ENCODE data around the gene ESPL1. TPM values are rescaled to one million over a fixed set of nuclear protein-coding genes. Genes with fewer than 3 reads are reported as not detected.
"Not testable (repeated sequence)": the region's sequence is repeated elsewhere in the genome, so short reads cannot be mapped to it uniquely, and the experiment has no call there.

Gene ESPL1
- total and polyA plus RNA-seq, 2 donors (not counting 3 experiments of a cell fraction or from before 2014, with no cell fraction given) = 16.2 to 42.7 TPM

DNA sequence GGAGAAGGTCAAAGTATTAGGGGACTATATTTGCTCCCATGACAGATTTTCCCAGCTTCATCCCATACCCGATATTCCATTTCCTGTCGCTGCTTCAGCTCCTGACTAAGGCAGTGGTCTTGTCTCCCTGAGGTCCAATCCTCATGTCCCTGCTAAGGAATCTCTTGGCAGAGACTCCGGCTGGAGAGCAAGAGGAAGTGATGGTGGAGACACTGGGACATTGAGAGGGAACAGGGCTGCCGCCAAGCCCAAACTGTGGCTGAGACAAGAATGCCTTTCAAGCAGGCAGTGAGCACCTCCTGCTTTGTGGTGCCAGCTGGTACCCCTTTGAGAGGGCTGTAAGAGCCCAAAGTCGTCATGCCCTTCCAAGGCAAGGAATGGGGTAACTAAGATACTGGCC, 62.6 kb downstream of the ESPL1 start:
- Histone ChIP-seq H3K36me3 (ENCODE audit: control insufficient read depth in 2 of 2, extremely low read depth in 1 of 2, insufficient read depth in 2 of 2, low read length in 2 of 2) (no peaks in the 10 kb centered on the region), H3K4me1 (ENCODE audit: control insufficient read depth, extremely low read depth, insufficient read depth, low read length) (peaks cover 3% of the 10 kb centered on the region), H3K4me2 (ENCODE audit: insufficient read depth, low read length) (no peak overlapping the region), H3K27me3 (ENCODE audit: control insufficient read depth in 2 of 2, insufficient read depth in 2 of 2, low read length in 2 of 2) (peaks cover 0 to 13% of the 10 kb centered on the region in 2 experiments), H3K9ac (replicated peaks; ENCODE audit: extremely low read depth, insufficient read depth, low read length) (no peak overlapping the region), H4K20me1 (replicated peaks; ENCODE audit: control insufficient read depth, extremely low read depth, insufficient read depth, low read length) (no peaks in the 10 kb centered on the region), H3K4me3 (replicated peaks in 1 of 3; ENCODE audit: insufficient read depth in 1 of 3, low read depth in 1 of 3, low read length in 3 of 3) (no peak overlapping the region), H3K79me2 (ENCODE audit: control insufficient read depth, insufficient read depth, low read length) (no peaks in the 10 kb centered on the region), H2AFZ (ENCODE audit: low read depth, low read length) (no peak overlapping the region), H3K9me3 (replicated peaks; ENCODE audit: control insufficient read depth, insufficient read depth, low read length) (no peaks in the 10 kb centered on the region), H3K9me1 (replicated peaks; ENCODE audit: control insufficient read depth, extremely low read depth, insufficient read depth, low read length) (no peaks in the 10 kb centered on the region), H3K27ac (ENCODE audit: insufficient read depth, low read depth, low read length) (no peak overlapping the region)
- intact Hi-C loops (cut with micrococcal nuclease) = no loop called here
- dilution Hi-C loops (cut with MboI; ENCODE audit: extremely low pct_ligation_motif_present, low sequenced_read_pairs) = no loop called here
- no peak for FAIRE-seq
- no TSS peak for BruUV-seq (replicated peaks)
- no peak for DNase-seq (ENCODE audit: low read depth, low spot score)
- ChIA-PET CTCF (interaction anchor here (0.6 to 13.2 kb wide), 6 partner anchors 9 to 90 kb away, joined by 4 to 225 read pairs (median 24); partner anchors contain the start of gene AAAS), POLR2A (no interaction called here)
- TF ChIP-seq, protein P1, sequence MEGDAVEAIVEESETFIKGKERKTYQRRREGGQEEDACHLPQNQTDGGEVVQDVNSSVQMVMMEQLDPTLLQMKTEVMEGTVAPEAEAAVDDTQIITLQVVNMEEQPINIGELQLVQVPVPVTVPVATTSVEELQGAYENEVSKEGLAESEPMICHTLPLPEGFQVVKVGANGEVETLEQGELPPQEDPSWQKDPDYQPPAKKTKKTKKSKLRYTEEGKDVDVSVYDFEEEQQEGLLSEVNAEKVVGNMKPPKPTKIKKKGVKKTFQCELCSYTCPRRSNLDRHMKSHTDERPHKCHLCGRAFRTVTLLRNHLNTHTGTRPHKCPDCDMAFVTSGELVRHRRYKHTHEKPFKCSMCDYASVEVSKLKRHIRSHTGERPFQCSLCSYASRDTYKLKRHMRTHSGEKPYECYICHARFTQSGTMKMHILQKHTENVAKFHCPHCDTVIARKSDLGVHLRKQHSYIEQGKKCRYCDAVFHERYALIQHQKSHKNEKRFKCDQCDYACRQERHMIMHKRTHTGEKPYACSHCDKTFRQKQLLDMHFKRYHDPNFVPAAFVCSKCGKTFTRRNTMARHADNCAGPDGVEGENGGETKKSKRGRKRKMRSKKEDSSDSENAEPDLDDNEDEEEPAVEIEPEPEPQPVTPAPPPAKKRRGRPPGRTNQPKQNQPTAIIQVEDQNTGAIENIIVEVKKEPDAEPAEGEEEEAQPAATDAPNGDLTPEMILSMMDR (IDR thresholded peaks at IDR 0.05; ENCODE audit: extremely low read depth in 1 of 2, insufficient read depth in 1 of 2, low read depth in 1 of 2, low read length in 2 of 2) = no peak
- TF ChIP-seq POLR2AphosphoS5 (IDR thresholded peaks at IDR 0.05; ENCODE audit: insufficient read depth, low read depth, low read length) (no peak), JUN (IDR thresholded peaks at IDR 0.05; ENCODE audit: borderline replicate concordance, insufficient read depth, insufficient read length, low read depth) (no peak)

GRCh38 chr12:53332339-53332738, 64.2 kb downstream of the ESPL1 start:
- H3K4me3 ChIP-seq (replicated peaks in 1 of 3; ENCODE audit: insufficient read depth in 1 of 3, low read depth in 1 of 3, low read length in 3 of 3); H3K9me3 ChIP-seq (replicated peaks; ENCODE audit: control insufficient read depth, insufficient read depth, low read length); H3K9me1 ChIP-seq (replicated peaks; ENCODE audit: control insufficient read depth, extremely low read depth, insufficient read depth, low read length); intact Hi-C loops (cut with micrococcal nuclease); H3K36me3 ChIP-seq (ENCODE audit: control insufficient read depth in 2 of 2, extremely low read depth in 1 of 2, insufficient read depth in 2 of 2, low read length in 2 of 2); H3K4me1 ChIP-seq (ENCODE audit: control insufficient read depth, extremely low read depth, insufficient read depth, low read length); H3K9ac ChIP-seq (replicated peaks; ENCODE audit: extremely low read depth, insufficient read depth, low read length); H3K27ac ChIP-seq (ENCODE audit: insufficient read depth, low read depth, low read length); POLR2A ChIA-PET; FAIRE-seq; DNase-seq (ENCODE audit: low read depth, low spot score); H4K20me1 ChIP-seq (replicated peaks; ENCODE audit: control insufficient read depth, extremely low read depth, insufficient read depth, low read length); H3K79me2 ChIP-seq (ENCODE audit: control insufficient read depth, insufficient read depth, low read length); H2AFZ ChIP-seq (ENCODE audit: low read depth, low read length); H3K4me2 ChIP-seq (ENCODE audit: insufficient read depth, low read length); BruUV-seq (replicated peaks); dilution Hi-C loops (cut with MboI; ENCODE audit: extremely low pct_ligation_motif_present, low sequenced_read_pairs): not testable (repeated sequence)
- CTCF ChIA-PET = interaction anchor here (1.2 to 13.2 kb wide), 3 partner anchors 13 to 89 kb away, joined by 5 to 225 read pairs (median 8); no protein-coding TSS in a partner anchor
- H3K27me3 ChIP-seq (ENCODE audit: control insufficient read depth in 2 of 2, insufficient read depth in 2 of 2, low read length in 2 of 2) = peaks cover 11 to 20% of the 10 kb centered on the region in 2 experiments
